ENCODE data around the gene MCF2L2. TPM values are rescaled to one million over a fixed set of nuclear protein-coding genes. Genes with fewer than 3 reads are reported as not detected.

The MCF2L2 gene
- total RNA-seq, 1 donor from 2014 or later, result 2.0 TPM

- H3K27ac ChIP-seq, result no peak overlapping the region
- intact Hi-C loops (cut with DNase I), result no loop called here
- H3K27me3 ChIP-seq, result no peaks in the 10 kb centered on the region
- H3K4me1 ChIP-seq, result no peaks in the 10 kb centered on the region
- no peak overlapping the region for H3K4me3 ChIP-seq
- TF ChIP-seq CTCF (IDR thresholded peaks at IDR 0.05) (no peak), POLR2AphosphoS5 (IDR thresholded peaks at IDR 0.05; ENCODE audit: insufficient read depth in 1 of 2, low read depth in 1 of 2) (no peak), POLR2A (IDR thresholded peaks at IDR 0.05) (no peak)
- no peaks in the 10 kb centered on the region for H3K9me3 ChIP-seq
- no peak for DNase-seq (ENCODE audit: extremely low spot score in 2 of 2)
- H3K36me3 ChIP-seq, result no peaks in the 10 kb centered on the region
Measured at GRCh38 chr3:183153210-183153950, 275.0 kb downstream of the MCF2L2 start.

DNA sequence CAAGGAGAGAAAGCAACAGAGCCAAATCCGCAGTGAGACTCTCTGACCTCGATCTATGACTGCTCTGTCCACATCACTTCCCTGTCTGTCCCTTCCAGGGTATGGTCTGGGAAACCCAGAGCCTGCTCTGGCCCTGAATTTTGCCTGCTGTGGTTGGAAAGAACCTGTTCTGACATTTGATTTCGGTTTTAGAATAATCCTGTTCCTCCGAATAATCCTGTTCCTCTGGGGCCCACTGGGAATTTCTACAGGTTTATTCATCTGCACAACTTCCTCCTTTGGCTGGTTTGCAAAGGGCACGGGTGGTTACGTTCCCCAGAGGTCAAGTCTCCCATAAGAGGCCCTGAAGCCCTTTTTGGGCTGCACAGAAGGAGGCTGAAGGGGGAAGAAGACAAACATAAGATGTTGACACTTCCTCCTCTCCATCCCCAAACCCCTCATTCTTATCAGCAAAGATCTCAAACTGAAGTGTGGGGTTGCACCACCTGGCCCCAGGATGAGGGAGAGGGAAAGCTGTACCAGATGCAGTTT, 276.5 kb downstream of the MCF2L2 start:
- no peak overlapping the region for H3K4me3 ChIP-seq
- no peaks in the 10 kb centered on the region for H3K4me1 ChIP-seq
- no peaks in the 10 kb centered on the region for H3K27me3 ChIP-seq
- H3K36me3 ChIP-seq, result no peaks in the 10 kb centered on the region
- no peak for DNase-seq (ENCODE audit: extremely low spot score in 2 of 2)
- intact Hi-C loops (cut with DNase I), result no loop called here
- no peaks in the 10 kb centered on the region for H3K9me3 ChIP-seq
- TF ChIP-seq POLR2AphosphoS5 (IDR thresholded peaks at IDR 0.05; ENCODE audit: insufficient read depth in 1 of 2, low read depth in 1 of 2) (no peak), POLR2A (IDR thresholded peaks at IDR 0.05) (no peak)
- H3K27ac ChIP-seq, result no peak overlapping the region

DNA sequence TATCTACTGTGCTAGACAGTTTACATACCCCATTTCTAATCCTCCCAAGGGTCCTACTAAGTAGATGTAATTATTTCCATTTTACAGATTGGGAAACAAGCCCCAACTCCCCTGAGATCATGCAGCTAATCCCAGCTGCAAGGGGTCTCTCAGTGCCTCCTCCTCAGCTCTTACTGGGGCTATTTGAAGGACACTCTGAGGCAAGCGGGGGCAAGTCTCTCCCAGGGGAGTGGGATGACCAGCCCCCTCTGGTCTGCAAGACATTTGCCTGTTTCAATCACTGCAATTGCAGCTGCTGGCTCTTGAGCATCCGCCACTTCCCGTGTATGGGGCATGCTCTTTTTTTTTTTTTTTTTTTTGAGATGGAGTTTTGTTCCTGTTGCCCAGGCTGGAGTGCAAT, 277.3 kb downstream of the MCF2L2 start:
- no peaks in the 10 kb centered on the region for H3K9me3 ChIP-seq
- H3K4me1 ChIP-seq, result no peaks in the 10 kb centered on the region
- no peak for DNase-seq (ENCODE audit: extremely low spot score in 2 of 2)
- H3K27ac ChIP-seq, result no peak overlapping the region
- intact Hi-C loops (cut with DNase I), result no loop called here
- TF ChIP-seq POLR2A (IDR thresholded peaks at IDR 0.05) (no peak), CTCF (IDR thresholded peaks at IDR 0.05) (no peak), POLR2AphosphoS5 (IDR thresholded peaks at IDR 0.05; ENCODE audit: insufficient read depth in 1 of 2, low read depth in 1 of 2) (no peak)
- H3K4me3 ChIP-seq, result no peak overlapping the region
- no peaks in the 10 kb centered on the region for H3K27me3 ChIP-seq
- H3K36me3 ChIP-seq, result no peaks in the 10 kb centered on the region

DNA sequence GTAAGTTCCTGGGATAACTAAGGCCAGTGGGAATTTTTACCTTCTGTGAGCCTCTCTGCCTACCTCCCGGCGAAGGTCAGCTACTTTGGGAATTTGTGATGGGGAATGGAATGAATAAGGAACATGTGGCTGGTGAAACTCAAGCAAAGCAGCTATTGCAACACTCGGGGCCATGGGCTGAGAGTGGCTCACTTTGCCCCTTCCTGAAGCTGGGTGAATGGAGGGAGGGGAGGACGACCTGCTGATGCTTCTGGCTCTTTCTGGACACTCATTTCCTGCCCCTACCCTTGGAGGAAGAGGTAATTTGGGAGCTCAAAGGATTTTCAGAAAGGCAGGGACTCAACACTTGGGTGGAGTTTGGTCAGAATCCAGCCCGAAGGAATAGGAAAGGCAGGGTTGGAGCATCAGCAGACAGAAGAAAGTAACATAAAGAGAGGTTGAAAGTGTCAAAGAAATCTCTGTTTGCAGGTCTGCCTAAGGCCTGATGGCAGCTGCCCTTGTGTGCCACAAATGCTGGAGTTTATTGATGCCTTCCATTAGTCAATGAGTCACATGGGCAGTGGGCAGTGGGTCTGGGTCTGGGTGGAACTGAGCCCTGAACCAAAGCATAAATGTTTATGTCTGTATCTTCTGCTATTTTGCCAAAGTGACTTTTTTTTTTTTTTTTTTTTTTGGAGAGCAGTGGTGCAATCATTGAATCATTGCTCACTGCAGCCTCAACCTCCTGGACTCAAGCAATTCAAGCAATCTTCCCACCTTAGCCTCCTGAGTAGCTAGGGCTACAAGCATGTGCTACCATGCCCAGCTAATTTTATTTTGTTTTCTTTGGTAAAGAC, 278.3 kb downstream of the MCF2L2 start:
- Histone ChIP-seq H3K27ac (no peak overlapping the region), H3K27me3 (no peaks in the 10 kb centered on the region), H3K9me3 (no peaks in the 10 kb centered on the region), H3K36me3 (no peaks in the 10 kb centered on the region), H3K4me1 (no peaks in the 10 kb centered on the region), H3K4me3 (no peak overlapping the region)
- no peak for TF ChIP-seq POLR2AphosphoS5 (IDR thresholded peaks at IDR 0.05; ENCODE audit: insufficient read depth in 1 of 2, low read depth in 1 of 2)
- no peak for TF ChIP-seq POLR2A (IDR thresholded peaks at IDR 0.05)
- TF ChIP-seq CTCF (IDR thresholded peaks at IDR 0.05), result no peak
- no peak for DNase-seq (ENCODE audit: extremely low spot score in 2 of 2)
- intact Hi-C loops (cut with DNase I), result no loop called here

- no peak for TF ChIP-seq POLR2AphosphoS5 (IDR thresholded peaks at IDR 0.05; ENCODE audit: insufficient read depth in 1 of 2, low read depth in 1 of 2)
- no peak for TF ChIP-seq CTCF (IDR thresholded peaks at IDR 0.05)
- TF ChIP-seq POLR2A (IDR thresholded peaks at IDR 0.05), result no peak
- DNase-seq (ENCODE audit: extremely low spot score in 2 of 2), result no peak
- intact Hi-C loops (cut with DNase I), result no loop called here
- H3K4me3 ChIP-seq, result no peak overlapping the region
- H3K27me3 ChIP-seq, result no peaks in the 10 kb centered on the region
- no peak overlapping the region for H3K27ac ChIP-seq
- no peaks in the 10 kb centered on the region for H3K4me1 ChIP-seq
- no peaks in the 10 kb centered on the region for H3K9me3 ChIP-seq
- no peaks in the 10 kb centered on the region for H3K36me3 ChIP-seq
Measured at GRCh38 chr3:183148056-183148455, 280.4 kb downstream of the MCF2L2 start.

All from vagina (tissue), 2 donors.